HepG2 (cell line): ENCODE measurements around the gene CDK3. TPM values are rescaled to one million over a fixed set of nuclear protein-coding genes. Genes with fewer than 3 reads are reported as not detected.

Experiments
- AGO1 ChIP-seq: fragments of 200-400 bp; formaldehyde crosslinking; IDR thresholded peaks from 2 replicates; pipeline ENCODE4 v1.6.1; 2017; ENCODE audit warnings: mild to moderate bottlenecking, low read depth, low read length, moderate library complexity; ENCODE audit not compliant: poor library complexity, severe bottlenecking
- CBX2 ChIP-seq, 2 experiments: fragments of 200-600 bp in 1 of 2; sonication (generic); formaldehyde crosslinking in 1 of 2; IDR thresholded peaks; 2 replicates each; pipeline versions ENCODE4 v1.7.0 to v1.8.1; 2018 to 2022; ENCODE audit warnings: low read depth in 2 of 2, low read length in 1 of 2, mild to moderate bottlenecking in 1 of 2, missing genetic modification reagents in 1 of 2
- CEBPB ChIP-seq: IDR thresholded peaks from 2 replicates; pipeline ENCODE4 v1.6.1; 2011; ENCODE audit warnings: low read depth, low read length, improper control_type of control experiment, borderline replicate concordance
- GABPB1 ChIP-seq: IDR thresholded peaks from 2 replicates; pipeline ENCODE4 v1.6.1; 2016; ENCODE audit warnings: mild to moderate bottlenecking, missing genetic modification reagents, moderate library complexity, missing compliant biosample characterization
- KAT7 ChIP-seq: IDR thresholded peaks from 2 replicates; pipeline ENCODE4 v1.6.1; 2018; ENCODE audit warnings: borderline replicate concordance, missing compliant biosample characterization
- MYPOP ChIP-seq: sonication (generic); formaldehyde crosslinking; IDR thresholded peaks from 2 replicates; pipeline ENCODE4 v1.8.1; 2023; ENCODE audit warnings: mild to moderate bottlenecking, moderate library complexity, missing genetic modification reagents
- ZFAT ChIP-seq: sonication (generic); formaldehyde crosslinking; conservative IDR thresholded peaks from 2 replicates; pipeline ENCODE4 v1.8.1; 2023; ENCODE audit warnings: missing genetic modification reagents, inconsistent platforms
- ZHX2 ChIP-seq, 2 experiments: sonication (generic) in 1 of 2; formaldehyde crosslinking in 1 of 2; IDR thresholded peaks; 2 replicates each; pipeline versions ENCODE4 v1.6.1 to v1.9.0; 2014 to 2022; ENCODE audit warnings: antibody characterized with exemption in 1 of 2, borderline replicate concordance in 1 of 2, inconsistent platforms in 1 of 2, low read depth in 1 of 2, missing genetic modification reagents in 1 of 2
- ZNF362 ChIP-seq: sonication (generic); formaldehyde crosslinking; IDR thresholded peaks from 2 replicates; pipeline ENCODE4 v1.4.0; 2020; ENCODE audit warnings: missing genetic modification reagents, mild to moderate bottlenecking, borderline replicate concordance
- ZNF652 ChIP-seq: IDR thresholded peaks from 2 replicates; pipeline ENCODE4 v1.6.1; 2016; ENCODE audit warnings: low read depth, borderline replicate concordance
- ZNF703 ChIP-seq: sonication (generic); formaldehyde crosslinking; IDR thresholded peaks from 2 replicates; pipeline ENCODE4 v1.5.1; 2020; ENCODE audit warnings: missing genetic modification reagents, mild to moderate bottlenecking, moderate library complexity, borderline replicate concordance
- polyA plus RNA-seq, 8 experiments: library from polyadenylated mRNA; depleted of rRNA in 3 of 8; stranded (reverse) in 7 of 8; unstranded in 1 of 8; fragments of >200 nt; fragmentation: Illumina TruSeq in 4 of 8; extraction: Trizol in 4 of 8; gene quantifications; 2 replicates each; pipeline versions ENCODE4 v1.2.1 to v1.2.3, GENCODE V29; 2011 to 2016; ENCODE audit warnings: low read depth in 4 of 8, missing spikeins in 1 of 8, mixed read lengths in 1 of 8; ENCODE audit not compliant: insufficient read depth in 1 of 8
- total RNA-seq, 5 experiments: library from RNA; depleted of rRNA; stranded (reverse); fragments of >200 nt; fragmentation: Illumina TruSeq; extraction: Trizol; gene quantifications; 2 replicates each; pipeline ENCODE4 v1.2.3, GENCODE V29; 2016; ENCODE audit warnings: low read depth in 1 of 5
- TF ChIP-seq, protein P1 (sequence below): sonication (generic); formaldehyde crosslinking; IDR thresholded peaks from 2 replicates; pipeline ENCODE4 v1.4.0; 2020; ENCODE audit warnings: missing genetic modification reagents

CDK3 gene
- total and polyA plus RNA-seq, 2 of the 13 experiments (the other 11 are each of a cell fraction or from before 2014, with no cell fraction given), result 5.8 to 11.4 TPM

GRCh38 chr17:75996665-75997590 lies 3.7 kb upstream of the CDK3 start (continued):
- TF ChIP-seq ZNF362 (CRISPR knock-in tag) (peak; percentile 60; the same call in 1 of the 2 replicates), GABPB1 (CRISPR knock-in tag) (peak; percentile 52; the same call in 1 of the 2 replicates), ZNF703 (CRISPR knock-in tag) (no peak), ZFAT (CRISPR knock-in tag) (no peak), ZHX2 (IDR thresholded peaks at IDR 0.05; ENCODE audit: low read depth) (0 out of 2 replicates have a peak, but pooled peaks have one; percentile 20), ZHX2 (CRISPR knock-in tag; IDR thresholded peaks at IDR 0.05; ENCODE audit: borderline replicate concordance) (no peak), CBX2 (IDR thresholded peaks at IDR 0.05; ENCODE audit: low read depth, low read length) (no peak), CBX2 (CRISPR knock-in tag; IDR thresholded peaks at IDR 0.05; ENCODE audit: low read depth) (no peak), CEBPB (peak; percentile 51), AGO1 (no peak), ZNF652 (CRISPR knock-in tag) (no peak), MYPOP (CRISPR knock-in tag) (no peak), KAT7 (CRISPR knock-in tag) (peak; percentile 81; the same call in 1 of the 2 replicates)
- TF ChIP-seq, protein P1, sequence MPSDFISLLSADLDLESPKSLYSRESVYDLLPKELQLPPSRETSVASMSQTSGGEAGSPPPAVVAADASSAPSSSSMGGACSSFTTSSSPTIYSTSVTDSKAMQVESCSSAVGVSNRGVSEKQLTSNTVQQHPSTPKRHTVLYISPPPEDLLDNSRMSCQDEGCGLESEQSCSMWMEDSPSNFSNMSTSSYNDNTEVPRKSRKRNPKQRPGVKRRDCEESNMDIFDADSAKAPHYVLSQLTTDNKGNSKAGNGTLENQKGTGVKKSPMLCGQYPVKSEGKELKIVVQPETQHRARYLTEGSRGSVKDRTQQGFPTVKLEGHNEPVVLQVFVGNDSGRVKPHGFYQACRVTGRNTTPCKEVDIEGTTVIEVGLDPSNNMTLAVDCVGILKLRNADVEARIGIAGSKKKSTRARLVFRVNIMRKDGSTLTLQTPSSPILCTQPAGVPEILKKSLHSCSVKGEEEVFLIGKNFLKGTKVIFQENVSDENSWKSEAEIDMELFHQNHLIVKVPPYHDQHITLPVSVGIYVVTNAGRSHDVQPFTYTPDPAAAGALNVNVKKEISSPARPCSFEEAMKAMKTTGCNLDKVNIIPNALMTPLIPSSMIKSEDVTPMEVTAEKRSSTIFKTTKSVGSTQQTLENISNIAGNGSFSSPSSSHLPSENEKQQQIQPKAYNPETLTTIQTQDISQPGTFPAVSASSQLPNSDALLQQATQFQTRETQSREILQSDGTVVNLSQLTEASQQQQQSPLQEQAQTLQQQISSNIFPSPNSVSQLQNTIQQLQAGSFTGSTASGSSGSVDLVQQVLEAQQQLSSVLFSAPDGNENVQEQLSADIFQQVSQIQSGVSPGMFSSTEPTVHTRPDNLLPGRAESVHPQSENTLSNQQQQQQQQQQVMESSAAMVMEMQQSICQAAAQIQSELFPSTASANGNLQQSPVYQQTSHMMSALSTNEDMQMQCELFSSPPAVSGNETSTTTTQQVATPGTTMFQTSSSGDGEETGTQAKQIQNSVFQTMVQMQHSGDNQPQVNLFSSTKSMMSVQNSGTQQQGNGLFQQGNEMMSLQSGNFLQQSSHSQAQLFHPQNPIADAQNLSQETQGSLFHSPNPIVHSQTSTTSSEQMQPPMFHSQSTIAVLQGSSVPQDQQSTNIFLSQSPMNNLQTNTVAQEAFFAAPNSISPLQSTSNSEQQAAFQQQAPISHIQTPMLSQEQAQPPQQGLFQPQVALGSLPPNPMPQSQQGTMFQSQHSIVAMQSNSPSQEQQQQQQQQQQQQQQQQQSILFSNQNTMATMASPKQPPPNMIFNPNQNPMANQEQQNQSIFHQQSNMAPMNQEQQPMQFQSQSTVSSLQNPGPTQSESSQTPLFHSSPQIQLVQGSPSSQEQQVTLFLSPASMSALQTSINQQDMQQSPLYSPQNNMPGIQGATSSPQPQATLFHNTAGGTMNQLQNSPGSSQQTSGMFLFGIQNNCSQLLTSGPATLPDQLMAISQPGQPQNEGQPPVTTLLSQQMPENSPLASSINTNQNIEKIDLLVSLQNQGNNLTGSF (CRISPR knock-in tag), result 0 out of 2 replicates have a peak, but pooled peaks have one; percentile 49
